Measurements from ENCODE around the gene OARD1. TPM values are rescaled to one million over a fixed set of nuclear protein-coding genes. Genes with fewer than 3 reads are reported as not detected.

Gene OARD1
- total RNA-seq, 2 donors from 2014 or later: 15.0 to 27.4 TPM

- H3K4me3 ChIP-seq: no peak overlapping the region
- 94 to 100% methylated on average over 2 of the region's 2 CpGs for WGBS, 2 donors
- H3K9me3 ChIP-seq: no peaks in the 10 kb centered on the region
- H3K27me3 ChIP-seq: no peaks in the 10 kb centered on the region
- intact Hi-C loops (cut with DNase I): no loop called here
- peak overlapping the region in 1 of 4 donors; percentile 43 for H3K27ac ChIP-seq
- TF ChIP-seq CTCF (IDR thresholded peaks at IDR 0.05): no peak
- no peak for TF ChIP-seq POLR2A (IDR thresholded peaks at IDR 0.05)
- DNase-seq (no peak), ATAC-seq (no peak)
- no peaks in the 10 kb centered on the region for H3K36me3 ChIP-seq (replicated peaks in 1 of 2; ENCODE audit: insufficient read depth in 1 of 2, low read depth in 2 of 2)
- peaks cover 50% of the 10 kb centered on the region for H3K4me1 ChIP-seq
Measured at GRCh38 chr6:41047306-41047705, 24.9 kb downstream of the OARD1 start.

GRCh38 chr6:41046084-41046483, 26.1 kb downstream of the OARD1 start:
- 31 to 33% methylated on average over 1 of the region's 1 CpG for WGBS, 2 donors
- no peaks in the 10 kb centered on the region for H3K9me3 ChIP-seq
- no peak for DNase-seq
- H3K4me3 ChIP-seq: no peak overlapping the region
- peak overlapping the region in 3 of 4 donors; percentile 51 to 68 (median 58) for H3K27ac ChIP-seq
- H3K27me3 ChIP-seq: no peaks in the 10 kb centered on the region
- H3K4me1 ChIP-seq: peaks cover 58% of the 10 kb centered on the region
- intact Hi-C loops (cut with DNase I): no loop called here
- peak; percentile 16 for ATAC-seq
- no peaks in the 10 kb centered on the region for H3K36me3 ChIP-seq (replicated peaks in 1 of 2; ENCODE audit: insufficient read depth in 1 of 2, low read depth in 2 of 2)
- TF ChIP-seq CTCF (IDR thresholded peaks at IDR 0.05) (no peak), POLR2A (IDR thresholded peaks at IDR 0.05) (no peak)

GRCh38 chr6:41045664-41046063, 26.5 kb downstream of the OARD1 start:
- no peak for DNase-seq
- Histone ChIP-seq H3K4me1 (peaks cover 60% of the 10 kb centered on the region), H3K27me3 (no peaks in the 10 kb centered on the region), H3K27ac (peak overlapping the region; percentile 32 to 68 (median 54)), H3K9me3 (no peaks in the 10 kb centered on the region), H3K36me3 (replicated peaks in 1 of 2; ENCODE audit: insufficient read depth in 1 of 2, low read depth in 2 of 2) (no peaks in the 10 kb centered on the region), H3K4me3 (no peak overlapping the region)
- intact Hi-C loops (cut with DNase I): no loop called here
- no peak for TF ChIP-seq CTCF (IDR thresholded peaks at IDR 0.05)
- WGBS, 2 donors: 28 to 35% methylated on average over 5 of the region's 5 CpGs
- ATAC-seq: peak; percentile 17

DNA sequence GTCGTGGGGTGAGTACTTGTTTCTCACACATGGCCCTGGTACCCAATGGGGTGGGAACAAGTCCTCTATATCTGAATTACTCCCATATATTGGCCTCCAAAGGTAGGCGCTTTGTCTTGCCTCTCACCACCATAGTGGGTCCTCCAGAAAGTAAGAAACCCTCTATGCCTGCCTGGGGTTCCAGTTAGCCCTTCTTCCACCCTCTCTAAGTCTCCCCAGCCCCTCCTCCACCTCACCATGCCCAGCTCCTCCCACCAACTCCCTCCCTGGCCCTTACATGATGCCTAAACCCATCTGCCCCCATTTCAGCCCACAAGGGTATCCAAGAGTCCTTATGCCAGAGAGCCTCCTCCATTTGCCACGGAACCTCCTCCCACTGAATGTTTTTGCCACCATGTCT, 29.0 kb downstream of the OARD1 start:
- 93 to 94% methylated on average over 3 of the region's 3 CpGs for WGBS, 2 donors
- Histone ChIP-seq H3K27ac (no peak overlapping the region), H3K36me3 (replicated peaks in 1 of 2; ENCODE audit: insufficient read depth in 1 of 2, low read depth in 2 of 2) (no peaks in the 10 kb centered on the region), H3K27me3 (no peaks in the 10 kb centered on the region), H3K4me3 (no peak overlapping the region), H3K9me3 (no peaks in the 10 kb centered on the region), H3K4me1 (peaks cover 70% of the 10 kb centered on the region)
- no peak for TF ChIP-seq POLR2A (IDR thresholded peaks at IDR 0.05)
- TF ChIP-seq CTCF (IDR thresholded peaks at IDR 0.05): no peak
- no peak for DNase-seq
- intact Hi-C loops (cut with DNase I): no loop called here
- ATAC-seq: no peak

GRCh38 chr6:41042226-41043055, 29.7 kb downstream of the OARD1 start, which contains the start of gene TSPO2:
TSPO2 (plus strand) TSS chr6:41042467; CDS start chr6:41042986, 519 bp downstream.
- ATAC-seq (no peak), DNase-seq (no peak)
- Histone ChIP-seq H3K27me3 (no peaks in the 10 kb centered on the region), H3K4me1 (peaks cover 76% of the 10 kb centered on the region), H3K27ac (peak within 1 kb of the TSS; percentile 81 to 90 (median 86)), H3K36me3 (replicated peaks in 1 of 2; ENCODE audit: insufficient read depth in 1 of 2, low read depth in 2 of 2) (no peaks in the 10 kb centered on the region), H3K4me3 (no peak within 1 kb of the TSS), H3K9me3 (no peaks in the 10 kb centered on the region)
- TF ChIP-seq POLR2A (IDR thresholded peaks at IDR 0.05): no peak
- intact Hi-C loops (cut with DNase I): no loop called here
- WGBS, 2 donors: 72 to 82% methylated on average over 7 to 10 of the region's 10 CpGs

Measured in body of pancreas (tissue), 4 donors.